BLaER1 (cell line): Measurements from ENCODE around the gene POLA1.

Source experiments
- H3K27ac ChIP-seq: shearing (Covaris generic); formaldehyde crosslinking; 2 replicates; pipeline ENCODE4 v1.8.1; 2022
- H3K27me3 ChIP-seq: shearing (Covaris generic); formaldehyde crosslinking; 2 replicates; pipeline ENCODE4 v1.8.1; 2022
- H3K36me3 ChIP-seq: shearing (Covaris generic); formaldehyde crosslinking; 2 replicates; pipeline ENCODE4 v1.8.1; 2022
- H3K4me1 ChIP-seq: shearing (Covaris generic); formaldehyde crosslinking; 2 replicates; pipeline ENCODE4 v1.8.1; 2022
- H3K4me2 ChIP-seq: shearing (Covaris generic); formaldehyde crosslinking; 2 replicates; pipeline ENCODE4 v1.8.1; 2022
- H3K4me3 ChIP-seq: shearing (Covaris generic); formaldehyde crosslinking; 2 replicates; pipeline ENCODE4 v1.8.1; 2022
- H3K9ac ChIP-seq: shearing (Covaris generic); formaldehyde crosslinking; 2 replicates; pipeline ENCODE4 v1.8.1; 2022
- H3K9me3 ChIP-seq: shearing (Covaris generic); formaldehyde crosslinking; 2 replicates; pipeline ENCODE4 v1.8.1; 2022
- H4K20me1 ChIP-seq: shearing (Covaris generic); formaldehyde crosslinking; 2 replicates; pipeline ENCODE4 v1.8.1; 2022
- Cebpa-rat ChIP-seq: shearing (Covaris generic); IDR thresholded peaks from 2 replicates; pipeline ENCODE4 v1.8.1; 2022

The POLA1 gene

GRCh38 chrX:25007059-25008053 is 313.6 kb downstream of the POLA1 start:
- Histone ChIP-seq H4K20me1 (peaks cover 100% of the 10 kb centered on the region), H3K27me3 (peaks cover 100% of the 10 kb centered on the region), H3K27ac (no peak overlapping the region), H3K9ac (no peak overlapping the region), H3K4me1 (peaks cover 8% of the 10 kb centered on the region), H3K9me3 (peaks cover 4% of the 10 kb centered on the region; the same call in 1 of the 2 replicates), H3K36me3 (no peaks in the 10 kb centered on the region), H3K4me3 (no peak overlapping the region), H3K4me2 (no peak overlapping the region)
- no peak for TF ChIP-seq Cebpa-rat

GRCh38 chrX:25009407-25009806 is 315.7 kb downstream of the POLA1 start:
- H3K9me3 ChIP-seq: no peaks in the 10 kb centered on the region; the same call in 1 of the 2 replicates
- peaks cover 15% of the 10 kb centered on the region for H3K4me1 ChIP-seq
- TF ChIP-seq Cebpa-rat: no peak
- no peaks in the 10 kb centered on the region for H3K36me3 ChIP-seq
- peaks cover 100% of the 10 kb centered on the region for H3K27me3 ChIP-seq
- H3K9ac ChIP-seq: no peak overlapping the region
- H3K4me3 ChIP-seq: no peak overlapping the region
- H3K4me2 ChIP-seq: no peak overlapping the region
- H4K20me1 ChIP-seq: peaks cover 100% of the 10 kb centered on the region
- no peak overlapping the region for H3K27ac ChIP-seq

- Histone ChIP-seq H3K27me3 (peaks cover 100% of the 10 kb centered on the region), H3K9me3 (peaks cover 7% of the 10 kb centered on the region), H3K4me2 (no peak overlapping the region), H3K4me3 (no peak overlapping the region), H3K4me1 (peaks cover 15% of the 10 kb centered on the region), H3K9ac (no peak overlapping the region), H4K20me1 (peaks cover 99% of the 10 kb centered on the region), H3K27ac (no peak overlapping the region), H3K36me3 (no peaks in the 10 kb centered on the region)
- TF ChIP-seq Cebpa-rat: no peak
Observed at GRCh38 chrX:25010784-25011588, 317.3 kb downstream of the POLA1 start.

- peaks cover 99% of the 10 kb centered on the region for H4K20me1 ChIP-seq
- no peak for TF ChIP-seq Cebpa-rat
- peaks cover 100% of the 10 kb centered on the region for H3K27me3 ChIP-seq
- H3K9ac ChIP-seq: no peak overlapping the region
- peak overlapping the region; percentile 59 for H3K4me2 ChIP-seq
- H3K9me3 ChIP-seq: peaks cover 15% of the 10 kb centered on the region
- H3K36me3 ChIP-seq: no peaks in the 10 kb centered on the region
- 0 out of 2 replicates have a peak overlapping the region, but pooled peaks have one; percentile 49 for H3K4me3 ChIP-seq
- peaks cover 15% of the 10 kb centered on the region for H3K4me1 ChIP-seq
- no peak overlapping the region for H3K27ac ChIP-seq
Observed at GRCh38 chrX:25011589-25012432, 318.1 kb downstream of the POLA1 start.

- TF ChIP-seq Cebpa-rat: no peak
- peak overlapping the region; percentile 49; the same call in 1 of the 2 replicates for H3K4me3 ChIP-seq
Observed at GRCh38 chrX:25012433-25012735, 318.7 kb downstream of the POLA1 start.

GRCh38 chrX:25012793-25013631 is 319.3 kb downstream of the POLA1 start:
- H3K36me3 ChIP-seq: no peaks in the 10 kb centered on the region
- H3K9ac ChIP-seq: no peak overlapping the region
- H4K20me1 ChIP-seq: peaks cover 99% of the 10 kb centered on the region
- TF ChIP-seq Cebpa-rat: no peak
- H3K4me1 ChIP-seq: peaks cover 15% of the 10 kb centered on the region
- peak overlapping the region; percentile 59 for H3K4me2 ChIP-seq
- peak overlapping the region; percentile 49 for H3K4me3 ChIP-seq
- peaks cover 100% of the 10 kb centered on the region for H3K27me3 ChIP-seq
- H3K27ac ChIP-seq: no peak overlapping the region
- H3K9me3 ChIP-seq: peaks cover 18% of the 10 kb centered on the region

More at GRCh38 chrX:25012433-25012735, 318.7 kb downstream of the POLA1 start:
- Histone ChIP-seq H3K27ac (no peak overlapping the region), H3K4me2 (peak overlapping the region; percentile 59), H3K9me3 (peaks cover 18% of the 10 kb centered on the region), H4K20me1 (peaks cover 99% of the 10 kb centered on the region), H3K36me3 (no peaks in the 10 kb centered on the region), H3K9ac (no peak overlapping the region), H3K4me1 (peaks cover 15% of the 10 kb centered on the region), H3K27me3 (peaks cover 100% of the 10 kb centered on the region)

GRCh38 chrX:25013632-25014365 is 320.1 kb downstream of the POLA1 start:
- Histone ChIP-seq H3K27me3 (peaks cover 100% of the 10 kb centered on the region), H3K4me1 (peaks cover 15% of the 10 kb centered on the region), H3K27ac (no peak overlapping the region), H3K4me2 (peak overlapping the region; percentile 59), H3K9me3 (peaks cover 18% of the 10 kb centered on the region), H3K4me3 (peak overlapping the region; percentile 49), H4K20me1 (peaks cover 99% of the 10 kb centered on the region), H3K36me3 (no peaks in the 10 kb centered on the region), H3K9ac (no peak overlapping the region)
- no peak for TF ChIP-seq Cebpa-rat

- H3K4me1 ChIP-seq: peaks cover 15% of the 10 kb centered on the region
- no peaks in the 10 kb centered on the region for H3K36me3 ChIP-seq
- no peak for TF ChIP-seq Cebpa-rat
- H3K4me3 ChIP-seq: no peak overlapping the region
- no peak overlapping the region for H3K27ac ChIP-seq
- H3K27me3 ChIP-seq: peaks cover 100% of the 10 kb centered on the region
- H3K9me3 ChIP-seq: peaks cover 18% of the 10 kb centered on the region
- peaks cover 99% of the 10 kb centered on the region for H4K20me1 ChIP-seq
- no peak overlapping the region for H3K9ac ChIP-seq
- no peak overlapping the region for H3K4me2 ChIP-seq
Observed at GRCh38 chrX:25014366-25014838, 320.7 kb downstream of the POLA1 start.
